AG20443 (cell line): ENCODE data around the gene VIT.

Experiments used
- DNase-seq: peaks from one replicate; pipeline ENCODE4 v3.0.0; 2012; ENCODE audit warnings: low spot score, mixed read lengths

VIT gene

GRCh38 chr2:36696533-36696932 lies at the start of gene VIT:
VIT (plus strand) TSS chr2:36696707; CDS start chr2:36716371, 19,664 bp downstream.
- peak; percentile 29 for DNase-seq

DNA sequence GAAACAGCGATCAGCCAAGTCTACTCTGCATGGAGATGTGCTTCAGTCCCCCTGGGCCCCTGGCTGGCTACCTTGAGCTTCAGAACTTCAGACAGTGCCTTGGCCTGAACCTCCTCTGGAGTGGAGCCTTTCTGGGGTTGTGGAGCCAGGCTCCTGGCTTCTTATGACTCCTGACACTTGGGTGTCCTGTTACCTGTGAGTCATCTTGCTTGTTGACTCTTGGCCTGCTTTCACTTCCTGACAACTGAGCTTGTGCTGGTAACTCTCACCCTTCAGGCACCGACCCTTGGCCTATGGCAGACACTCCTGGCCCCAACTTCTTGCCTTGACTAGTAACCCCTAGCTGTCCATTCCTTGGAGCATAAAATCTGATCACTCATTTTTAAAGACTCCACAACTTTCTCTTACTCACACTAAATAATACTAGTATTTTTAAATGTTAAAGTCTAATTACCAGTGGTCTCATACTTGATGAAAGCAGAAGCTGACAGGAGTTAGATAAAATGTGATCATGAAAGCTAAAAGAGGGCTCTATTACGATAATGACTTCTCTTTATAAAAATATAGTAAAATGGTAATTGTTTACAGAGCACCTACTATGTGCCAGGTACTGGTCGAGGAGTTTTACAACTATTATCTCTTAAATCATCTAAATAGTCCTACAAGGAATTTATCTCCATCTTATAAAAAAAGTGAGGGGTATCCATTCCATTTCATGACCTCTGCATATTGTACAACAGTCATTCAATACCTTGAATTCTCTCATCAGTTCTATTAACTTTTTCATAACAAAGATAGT lies 46.3 kb upstream of the VIT start:
- peak; percentile 73 for DNase-seq

- DNase-seq = no peak
These were observed 43.4 kb upstream of the VIT start for GRCh38 chr2:36653155-36653554.

GRCh38 chr2:36653967-36654694 lies 42.4 kb upstream of the VIT start:
- no peak for DNase-seq

GRCh38 chr2:36655453-36655852 lies 41.1 kb upstream of the VIT start:
- DNase-seq = peak; percentile 84

GRCh38 chr2:36657703-36658102 lies 38.8 kb upstream of the VIT start:
- DNase-seq = no peak

DNA sequence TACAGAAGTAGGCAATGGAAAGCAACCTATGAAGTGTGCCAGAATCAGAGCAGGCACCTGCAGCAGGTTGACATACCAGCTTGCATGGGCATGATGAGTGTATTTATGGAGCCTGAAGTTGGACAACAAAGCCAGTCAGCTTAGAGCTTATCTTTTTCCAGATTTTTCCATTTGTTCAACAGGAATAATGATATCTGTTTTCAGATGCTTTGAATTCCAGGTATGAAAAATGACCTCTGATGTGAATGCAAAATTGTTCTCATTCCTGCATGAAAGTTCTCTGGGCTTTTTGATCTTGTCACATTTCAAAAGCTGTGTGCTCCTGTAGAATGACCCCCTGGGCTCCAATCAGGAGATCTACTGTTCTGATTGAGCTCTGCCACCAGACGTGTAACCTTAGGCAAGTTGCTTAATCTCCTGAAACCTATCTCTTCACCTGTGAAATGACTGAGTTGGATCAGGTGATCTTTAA lies 38.2 kb upstream of the VIT start:
- DNase-seq = no peak

- DNase-seq = no peak
These were observed 37.3 kb upstream of the VIT start for GRCh38 chr2:36659218-36659617.

DNA sequence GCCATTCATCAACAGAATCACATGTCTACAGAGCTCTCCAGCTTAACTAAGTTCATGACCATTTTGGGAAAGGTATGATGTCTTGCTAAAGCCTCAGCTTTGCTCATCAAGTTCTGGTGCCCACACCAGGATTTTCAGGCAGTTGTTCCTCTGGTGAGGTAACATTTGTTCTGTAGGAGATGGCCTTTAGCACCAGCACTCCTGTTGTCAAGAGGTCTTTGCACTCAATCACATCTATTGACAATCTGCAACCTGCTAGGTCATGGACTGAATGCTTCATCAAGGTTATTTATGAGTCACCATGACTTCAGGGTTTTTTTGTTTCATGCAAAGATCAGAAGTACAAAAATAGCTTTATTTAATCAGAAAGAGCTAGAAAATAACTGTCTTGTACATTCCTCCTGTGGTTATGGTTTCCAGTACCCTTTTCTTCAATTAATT lies 36.6 kb upstream of the VIT start:
- DNase-seq = no peak

DNA sequence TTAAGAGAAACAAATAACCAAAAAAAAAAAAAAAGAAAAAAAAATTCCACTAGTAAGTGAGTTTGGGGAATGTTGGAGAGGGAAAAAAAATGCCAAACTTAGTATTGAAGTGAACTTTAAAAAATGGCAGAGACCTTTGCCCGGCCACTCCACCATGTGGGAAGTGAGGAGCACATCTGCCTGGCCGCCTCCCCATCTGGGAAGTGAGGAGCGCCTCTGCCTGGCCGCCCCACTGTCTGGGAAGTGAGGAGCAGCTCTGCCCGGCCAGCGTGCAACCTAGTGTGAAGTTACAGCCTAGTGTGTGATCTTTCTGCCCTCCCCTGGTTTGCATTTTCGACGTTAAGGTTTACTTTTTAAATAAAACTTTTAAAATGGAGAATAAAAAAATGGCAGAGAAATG lies 33.9 kb upstream of the VIT start:
- no peak for DNase-seq

GRCh38 chr2:36663295-36663694 lies 33.2 kb upstream of the VIT start:
- no peak for DNase-seq

DNA sequence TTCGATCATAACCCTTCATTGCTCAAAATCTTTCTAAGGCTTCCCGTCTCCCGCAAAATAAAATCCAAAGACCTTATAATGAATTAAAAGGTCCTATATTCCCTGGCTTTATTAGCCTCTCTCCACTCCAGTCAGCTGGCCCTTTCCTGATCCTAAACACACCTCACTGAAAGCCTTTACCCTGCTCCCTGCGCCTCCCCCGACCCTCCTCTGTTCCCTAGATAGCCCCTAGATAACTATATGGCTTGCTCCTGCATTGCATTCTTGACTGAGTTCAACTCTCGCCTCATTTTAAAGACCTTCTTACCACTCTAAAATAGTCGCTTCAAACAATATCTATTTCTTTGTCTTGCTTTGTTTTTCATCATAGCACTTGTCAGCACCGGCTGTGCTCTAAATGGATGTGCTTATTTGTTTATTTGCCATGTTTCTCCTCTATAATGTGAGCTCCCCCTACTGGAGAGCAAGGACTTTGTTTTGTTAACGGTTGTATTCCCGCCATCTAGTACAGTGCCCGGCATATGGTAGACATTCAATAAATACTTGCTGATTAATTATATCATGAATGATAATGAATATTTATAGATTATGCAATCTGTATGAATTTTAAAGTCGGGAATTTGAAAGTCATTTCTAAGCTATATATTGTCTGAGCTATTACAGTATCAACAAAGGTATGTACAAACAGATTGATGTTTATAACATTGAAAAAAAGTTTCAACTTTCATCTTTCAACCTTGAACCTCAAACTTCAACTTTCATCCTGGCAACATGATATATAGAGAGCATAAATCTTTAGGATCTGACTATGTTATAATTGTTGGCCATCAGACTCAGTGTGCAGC lies 32.4 kb upstream of the VIT start:
- DNase-seq = peak; percentile 68

DNA sequence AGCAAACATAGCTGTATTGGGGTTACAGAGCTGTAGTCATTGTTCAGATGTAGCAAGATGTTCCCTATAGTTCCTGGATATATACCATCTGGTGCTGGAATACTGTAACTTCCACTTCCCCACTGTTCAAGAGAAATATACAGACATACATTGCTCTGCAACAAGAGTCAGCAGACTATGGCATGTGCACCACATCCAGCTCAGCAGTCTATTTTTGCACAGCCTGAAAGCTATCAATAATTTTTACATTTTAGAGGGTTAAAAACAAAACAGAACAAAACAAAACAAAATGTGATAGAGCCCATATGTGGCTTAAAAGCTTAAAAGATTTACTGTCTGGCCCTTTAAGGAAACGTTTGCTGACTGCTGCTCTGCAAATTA lies 31.8 kb upstream of the VIT start:
- DNase-seq = no peak

GRCh38 chr2:36667931-36668330 lies 28.6 kb upstream of the VIT start:
- no peak for DNase-seq

GRCh38 chr2:36670881-36671595 lies 25.5 kb upstream of the VIT start:
- DNase-seq = peak; percentile 24

- no peak for DNase-seq
These were observed 24.8 kb upstream of the VIT start for GRCh38 chr2:36671731-36672130.

DNA sequence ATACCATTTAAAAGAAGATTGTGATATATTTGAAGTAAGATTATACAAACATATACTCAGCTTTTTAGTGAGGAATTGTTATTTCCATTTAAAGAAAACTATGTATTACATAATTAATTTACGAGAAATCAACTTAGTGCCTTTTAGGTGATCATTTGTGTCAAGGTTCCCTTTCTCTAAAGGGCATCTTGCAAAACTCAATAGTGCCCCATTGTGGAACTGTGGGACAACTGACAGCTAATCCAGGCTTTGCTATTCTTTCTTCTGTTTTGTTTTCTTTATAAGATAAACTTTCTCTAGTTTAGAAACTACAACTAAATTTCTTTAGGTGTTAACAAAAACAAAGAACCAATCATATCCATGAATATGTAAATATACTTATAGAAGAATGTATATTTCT lies 24.3 kb upstream of the VIT start:
- DNase-seq = peak; percentile 37

GRCh38 chr2:36675579-36676282 lies 20.8 kb upstream of the VIT start:
- DNase-seq = no peak

- DNase-seq = no peak
These were observed 20.1 kb upstream of the VIT start for GRCh38 chr2:36676364-36676763.

GRCh38 chr2:36677386-36677785 lies 19.1 kb upstream of the VIT start:
- no peak for DNase-seq

DNA sequence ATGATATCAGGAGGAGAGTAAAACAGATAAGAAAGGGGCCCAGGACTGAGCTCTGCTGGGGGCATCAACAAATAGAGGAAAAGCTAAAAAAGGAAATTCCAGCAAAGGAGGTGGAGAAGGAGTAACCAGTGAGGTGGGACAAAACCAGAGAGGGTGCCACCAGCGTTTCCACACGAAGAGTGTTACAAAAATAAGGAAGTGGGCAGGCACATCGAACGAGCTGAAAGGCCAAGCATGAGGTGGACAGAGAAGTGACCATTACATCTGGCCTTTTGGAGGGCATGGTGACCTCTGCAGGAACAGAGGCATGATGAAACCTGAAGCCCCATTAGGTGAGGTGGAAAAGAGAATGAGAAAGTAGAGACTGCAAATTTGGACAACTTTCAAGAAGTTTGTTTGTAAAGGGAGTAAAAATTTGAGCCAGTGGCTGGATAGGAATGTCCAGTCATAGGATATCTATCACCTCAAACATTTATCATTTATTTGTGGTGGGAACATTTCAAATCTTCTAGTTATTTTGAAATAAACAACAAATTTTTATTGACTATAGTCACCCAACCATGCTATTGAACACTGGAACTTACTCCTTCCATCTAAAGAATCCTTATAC lies 18.4 kb upstream of the VIT start:
- peak; percentile 37 for DNase-seq
